Panc1 (cell line): Measurements from ENCODE around the gene INAFM1. TPM values are rescaled to one million over a fixed set of nuclear protein-coding genes. Genes with fewer than 3 reads are reported as not detected.

ENCODE experiments used
- ATAC-seq: fragments of 200-7000 bp; cut with Tn5 transposase; 2 replicates; pipeline ENCODE4 v1.9.1; 2020; ENCODE audit warnings: mild to moderate bottlenecking, moderate library complexity
- BruUV-seq: library from RNA; stranded (reverse); fragments of 400-500 nt; replicated peaks from 2 replicates; lab custom pipeline; 2021; lab: Mats Ljungman, UMichigan
- CTCF ChIA-PET: fragments of 300-600 bp; sonication (Branson Sonifier 250); formaldehyde crosslinking; loops from one replicate; lab custom pipeline; 2022; ENCODE audit warnings: antibody characterized with exemption; lab: Charles Lee
- POLR2A ChIA-PET: fragments of 300-600 bp; sonication (Branson Sonifier 250); formaldehyde crosslinking; loops from one replicate; lab custom pipeline; 2022; ENCODE audit warnings: antibody characterized with exemption; lab: Charles Lee
- DNase-seq: peaks from one replicate; pipeline ENCODE4 v3.0.0-alpha.2; 2010; ENCODE audit warnings: low read depth, low spot score
- H3K27ac ChIP-seq: 2 replicates; pipeline ENCODE4 v1.5.1; 2011; ENCODE audit warnings: mild to moderate bottlenecking, low read length, inconsistent platforms
- H3K27me3 ChIP-seq: fragments of 200-500 bp; sonication (Bioruptor generic); 2 replicates; pipeline ENCODE4 v1.6.0; 2014; ENCODE audit warnings: low read length, inconsistent platforms; ENCODE audit not compliant: control insufficient read depth, insufficient read depth
- H3K36me3 ChIP-seq: fragments of 200-500 bp; sonication (Bioruptor generic); 2 replicates; pipeline ENCODE4 v1.5.1; 2014; ENCODE audit warnings: inconsistent platforms, mild to moderate bottlenecking, low read length, moderate library complexity; ENCODE audit not compliant: control insufficient read depth, insufficient read depth
- H3K4me1 ChIP-seq: 2 replicates; pipeline ENCODE4 v1.5.1; 2011; ENCODE audit warnings: inconsistent platforms, mild to moderate bottlenecking, low read length, moderate library complexity; ENCODE audit not compliant: control insufficient read depth, insufficient read depth
- H3K4me3 ChIP-seq, 2 experiments: 2 replicates each; pipeline ENCODE4 v1.5.1; 2011 to 2012; ENCODE audit warnings: low read depth in 2 of 2, low read length in 2 of 2, mild to moderate bottlenecking in 2 of 2, inconsistent platforms in 1 of 2, moderate library complexity in 1 of 2
- H3K9me3 ChIP-seq: fragments of 200-500 bp; sonication (Bioruptor generic); 2 replicates; pipeline ENCODE4 v1.5.1; 2014; ENCODE audit warnings: low read depth, mild to moderate bottlenecking, inconsistent platforms, low read length, moderate library complexity; ENCODE audit not compliant: control insufficient read depth, insufficient read depth
- POLR2AphosphoS5 ChIP-seq: IDR thresholded peaks from 2 replicates; pipeline ENCODE4 v1.6.1; 2012; ENCODE audit warnings: mild to moderate bottlenecking, low read depth, low read length, moderate library complexity
- SIN3A ChIP-seq: IDR thresholded peaks from 2 replicates; pipeline ENCODE4 v1.6.1; 2012; ENCODE audit warnings: low read depth, mild to moderate bottlenecking, low read length, moderate library complexity, borderline replicate concordance; ENCODE audit not compliant: insufficient read depth
- in situ Hi-C: cut with HindIII; loops from 2 replicates; pipeline ENCODE4 v1.10.0; 2016; ENCODE audit warnings: low sequenced_read_pairs, low pct_unique_long_range_greater_than_20kb
- intact Hi-C: fragments of 100-400 bp; cut with micrococcal nuclease; formaldehyde crosslinking; loops from one replicate; pipeline ENCODE4 v1.10.0; 2022; ENCODE audit not compliant: unreplicated experiment
- microRNA-seq: library from miRNA; unstranded; fragments of <30 nt; microRNA quantifications from one replicate; pipeline ENCODE4 v1.1.0, GENCODE V29; 2020; ENCODE audit not compliant: unreplicated experiment
- total RNA-seq: library from RNA; stranded (reverse); gene quantifications from one replicate; pipeline ENCODE4 v1.2.1, GENCODE V29; 2021; ENCODE audit not compliant: unreplicated experiment
- TF ChIP-seq, protein P1 (sequence below): fragments of 450-650 bp; IDR thresholded peaks from 2 replicates; pipeline ENCODE4 v1.5.1; 2017; ENCODE audit warnings: mild to moderate bottlenecking

The INAFM1 gene
- total RNA-seq, 1 experiment from 2014 or later: 13.1 TPM

DNA sequence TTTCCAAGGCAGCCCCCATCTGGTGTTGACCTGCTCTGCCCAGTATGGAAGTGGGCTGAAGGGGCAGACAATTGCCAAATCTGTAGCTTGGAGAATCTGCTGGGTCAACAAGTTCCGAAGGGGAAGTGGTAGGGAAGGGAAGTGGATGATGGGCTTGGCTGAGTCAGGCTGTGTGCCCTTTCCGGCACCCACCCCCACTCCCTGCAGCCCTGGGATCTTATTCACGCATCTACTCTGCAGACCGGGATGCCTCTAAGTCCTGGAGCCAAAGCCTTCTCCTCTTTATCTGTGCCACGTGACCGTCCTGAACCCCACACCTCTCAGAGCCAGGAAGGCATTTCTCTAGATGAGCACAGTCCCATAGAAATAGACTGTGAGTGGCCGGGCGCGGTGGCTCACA is 49.8 kb downstream of the INAFM1 start:
- ATAC-seq (no peak), DNase-seq (no peak)
- TF ChIP-seq SIN3A (no peak), POLR2AphosphoS5 (no peak)
- TF ChIP-seq, protein P1, sequence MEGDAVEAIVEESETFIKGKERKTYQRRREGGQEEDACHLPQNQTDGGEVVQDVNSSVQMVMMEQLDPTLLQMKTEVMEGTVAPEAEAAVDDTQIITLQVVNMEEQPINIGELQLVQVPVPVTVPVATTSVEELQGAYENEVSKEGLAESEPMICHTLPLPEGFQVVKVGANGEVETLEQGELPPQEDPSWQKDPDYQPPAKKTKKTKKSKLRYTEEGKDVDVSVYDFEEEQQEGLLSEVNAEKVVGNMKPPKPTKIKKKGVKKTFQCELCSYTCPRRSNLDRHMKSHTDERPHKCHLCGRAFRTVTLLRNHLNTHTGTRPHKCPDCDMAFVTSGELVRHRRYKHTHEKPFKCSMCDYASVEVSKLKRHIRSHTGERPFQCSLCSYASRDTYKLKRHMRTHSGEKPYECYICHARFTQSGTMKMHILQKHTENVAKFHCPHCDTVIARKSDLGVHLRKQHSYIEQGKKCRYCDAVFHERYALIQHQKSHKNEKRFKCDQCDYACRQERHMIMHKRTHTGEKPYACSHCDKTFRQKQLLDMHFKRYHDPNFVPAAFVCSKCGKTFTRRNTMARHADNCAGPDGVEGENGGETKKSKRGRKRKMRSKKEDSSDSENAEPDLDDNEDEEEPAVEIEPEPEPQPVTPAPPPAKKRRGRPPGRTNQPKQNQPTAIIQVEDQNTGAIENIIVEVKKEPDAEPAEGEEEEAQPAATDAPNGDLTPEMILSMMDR: no peak
- Histone ChIP-seq H3K27me3 (no peaks in the 10 kb centered on the region), H3K36me3 (no peaks in the 10 kb centered on the region), H3K9me3 (no peaks in the 10 kb centered on the region), H3K4me1 (no peaks in the 10 kb centered on the region), H3K27ac (no peak overlapping the region), H3K4me3 (no peak overlapping the region)
- BruUV-seq: no TSS peak
- intact Hi-C loops: no loop called here
- CTCF ChIA-PET: no interaction called here
- in situ Hi-C loops: no loop called here
- POLR2A ChIA-PET: no interaction called here

Small RNA genes within 50 kb of the gene (microRNA-seq; reads per million reads assigned to microRNA genes)
- gene MIR3190 (not detected), gene MIR3191 (not detected)

Other genes with a start within 250 kb of the INAFM1 start
- 41.8 TPM for gene TMEM160, start 226.3 kb upstream of the INAFM1 start, total RNA-seq
- 42.7 TPM for gene ZC3H4, start 161.1 kb upstream of the INAFM1 start, total RNA-seq
- 140 TPM for gene SAE1, start 144.1 kb upstream of the INAFM1 start, total RNA-seq
- gene BBC3, start 43.7 kb upstream of the INAFM1 start, total RNA-seq: 7.6 TPM
- gene CCDC9, start 18.4 kb upstream of the INAFM1 start, total RNA-seq: 29.2 TPM
- gene C5AR1, start 35.0 kb downstream of the INAFM1 start, total RNA-seq: 2.7 TPM
- 0.03 TPM for gene C5AR2, start 57.3 kb downstream of the INAFM1 start, total RNA-seq
- gene DHX34, start 74.4 kb downstream of the INAFM1 start, total RNA-seq: 29.2 TPM
- 11.3 TPM for gene MEIS3, start 144.6 kb downstream of the INAFM1 start, total RNA-seq
- 0.10 TPM for gene SLC8A2, start 197.0 kb downstream of the INAFM1 start, total RNA-seq
- gene KPTN, start 209.3 kb downstream of the INAFM1 start, total RNA-seq: 26.5 TPM
- gene NAPA, start 240.2 kb downstream of the INAFM1 start, total RNA-seq: 71.0 TPM